IPS-18a (cell line): Measurements from ENCODE around the gene CFAP210.
"Not testable (repeated sequence)": the region's sequence is repeated elsewhere in the genome, so short reads cannot be mapped to it uniquely, and the experiment has no call there.

Experiments used
- H3K27ac ChIP-seq: one replicate; pipeline ENCODE4 v1.5.1; 2013; ENCODE audit warnings: low read length
- H3K27me3 ChIP-seq: one replicate; pipeline ENCODE4 v1.6.1; 2013; ENCODE audit warnings: mild to moderate bottlenecking, low read length; ENCODE audit not compliant: control insufficient read depth, insufficient read depth
- H3K36me3 ChIP-seq: one replicate; pipeline ENCODE4 v1.6.1; 2013; ENCODE audit warnings: low read depth, low read length; ENCODE audit not compliant: control insufficient read depth
- H3K4me1 ChIP-seq: one replicate; pipeline ENCODE4 v1.6.1; 2013; ENCODE audit warnings: low read depth, low read length; ENCODE audit not compliant: control insufficient read depth
- H3K4me3 ChIP-seq: one replicate; pipeline ENCODE4 v1.5.1; 2013; ENCODE audit warnings: low read length
- H3K9ac ChIP-seq: one replicate; pipeline ENCODE4 v1.6.1; 2013; ENCODE audit warnings: mild to moderate bottlenecking, low read length, moderate library complexity
- H3K9me3 ChIP-seq: one replicate; pipeline ENCODE4 v1.6.1; 2013; ENCODE audit warnings: low read depth, low read length; ENCODE audit not compliant: control insufficient read depth

The CFAP210 gene

DNA sequence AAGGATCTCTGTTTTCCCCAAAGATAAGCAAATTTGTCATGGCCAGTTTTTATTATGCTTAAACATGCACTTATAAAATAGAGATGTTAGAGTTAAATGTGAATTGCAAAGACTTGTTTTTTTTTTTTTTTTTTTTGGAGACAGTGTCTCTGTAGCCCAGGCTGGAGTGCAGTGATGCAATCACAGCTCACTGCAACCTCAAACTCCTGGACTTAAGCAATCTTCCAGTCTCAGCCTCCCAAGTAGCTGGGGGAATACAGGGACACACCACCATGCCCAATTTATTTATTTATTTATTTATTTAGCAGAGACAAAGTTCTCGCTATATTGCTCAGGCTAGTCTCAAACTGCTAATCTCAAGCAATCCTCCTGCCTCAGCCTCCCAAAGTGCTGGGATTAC is 15.1 kb upstream of the CFAP210 start:
- H3K36me3 ChIP-seq = peaks cover 2% of the 10 kb centered on the region
- no peak overlapping the region for H3K4me3 ChIP-seq
- H3K4me1 ChIP-seq = peaks cover 8% of the 10 kb centered on the region
- no peak overlapping the region for H3K9ac ChIP-seq
- H3K27me3 ChIP-seq = no peaks in the 10 kb centered on the region
- no peak overlapping the region for H3K27ac ChIP-seq
- no peaks in the 10 kb centered on the region for H3K9me3 ChIP-seq

DNA sequence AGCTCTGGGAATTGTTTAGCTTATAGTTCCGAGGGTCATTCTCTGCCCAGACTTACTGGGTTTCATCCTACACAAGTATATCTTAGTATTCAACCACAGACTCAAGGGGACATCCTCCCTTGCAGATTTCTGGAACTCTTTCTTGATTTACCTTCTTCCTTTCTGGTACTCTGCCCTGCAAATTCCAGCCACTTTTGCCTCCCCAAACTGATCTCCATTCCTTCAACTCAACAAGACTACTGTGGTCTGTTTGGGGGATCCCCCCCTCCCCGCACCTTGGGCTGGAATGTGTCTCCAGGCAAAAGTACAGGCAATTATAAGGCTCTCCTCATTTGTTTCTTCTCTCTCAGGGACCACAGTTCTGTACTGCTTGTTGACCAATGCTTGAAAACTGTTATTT is 13.4 kb upstream of the CFAP210 start:
- no peak overlapping the region for H3K4me3 ChIP-seq
- no peak overlapping the region for H3K27ac ChIP-seq
- H3K9ac ChIP-seq = no peak overlapping the region
- H3K36me3 ChIP-seq = peaks cover 9% of the 10 kb centered on the region
- peaks cover 8% of the 10 kb centered on the region for H3K4me1 ChIP-seq
- H3K27me3 ChIP-seq = no peaks in the 10 kb centered on the region
- no peaks in the 10 kb centered on the region for H3K9me3 ChIP-seq

GRCh38 chr2:169705927-169706326 is 11.7 kb upstream of the CFAP210 start:
- H3K4me3 ChIP-seq = no peak overlapping the region
- H3K4me1 ChIP-seq = no peaks in the 10 kb centered on the region
- H3K27me3 ChIP-seq = no peaks in the 10 kb centered on the region
- H3K9me3 ChIP-seq = no peaks in the 10 kb centered on the region
- H3K9ac ChIP-seq = no peak overlapping the region
- peaks cover 14% of the 10 kb centered on the region for H3K36me3 ChIP-seq
- no peak overlapping the region for H3K27ac ChIP-seq

DNA sequence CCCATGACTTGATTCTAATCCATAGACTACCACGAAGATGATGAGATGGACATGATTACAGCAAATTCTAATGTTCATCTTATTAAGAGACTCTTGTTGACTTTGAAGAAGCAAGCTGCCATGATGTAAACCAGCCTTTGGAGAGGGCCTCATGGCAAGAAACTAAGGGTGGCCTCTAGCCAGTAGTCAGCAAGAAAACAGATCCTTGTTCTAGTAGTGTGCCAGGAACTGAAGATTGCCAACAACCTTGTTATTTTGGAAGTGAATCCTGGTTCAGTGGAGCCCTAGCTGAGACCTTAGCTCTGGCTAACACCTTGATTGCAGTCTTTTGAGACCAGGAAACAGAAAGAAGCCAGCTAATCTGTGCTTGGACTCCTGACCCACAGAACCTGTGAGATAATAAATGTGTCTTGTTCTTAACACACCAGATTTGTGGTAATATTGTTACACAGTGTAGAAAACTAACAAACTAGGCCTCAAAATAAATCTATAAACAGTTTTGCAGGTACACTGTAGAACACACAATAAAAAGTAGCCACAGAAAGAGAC is 10.0 kb upstream of the CFAP210 start:
- no peak overlapping the region for H3K4me3 ChIP-seq
- no peak overlapping the region for H3K9ac ChIP-seq
- peaks cover 16% of the 10 kb centered on the region for H3K36me3 ChIP-seq

DNA sequence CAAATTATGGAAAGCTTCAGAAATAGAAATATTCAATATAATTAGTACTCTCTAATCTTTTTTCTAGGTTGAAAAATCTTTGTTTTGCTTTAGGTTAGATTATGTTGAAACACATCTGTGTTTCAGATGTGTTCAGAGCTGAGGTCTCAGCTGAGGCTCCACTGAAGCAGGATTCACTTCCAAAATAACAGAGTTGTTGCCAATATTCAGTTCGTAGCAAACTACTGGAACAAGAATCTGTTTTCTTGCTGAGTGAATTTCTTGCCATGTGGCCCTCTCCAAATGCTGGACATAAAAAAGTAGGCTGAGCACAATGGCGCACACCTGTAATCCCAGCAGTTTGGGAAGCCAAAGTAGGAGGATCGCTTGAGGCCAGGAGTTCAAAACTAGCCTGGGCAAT is 8.8 kb upstream of the CFAP210 start:
- Histone ChIP-seq H3K27ac (no peak overlapping the region), H3K9ac (no peak overlapping the region), H3K9me3 (no peaks in the 10 kb centered on the region), H3K4me1 (no peaks in the 10 kb centered on the region), H3K27me3 (no peaks in the 10 kb centered on the region), H3K36me3 (peaks cover 19% of the 10 kb centered on the region), H3K4me3 (no peak overlapping the region)

More for the DNA sequence above, 10.0 kb upstream of the CFAP210 start:
- Histone ChIP-seq H3K4me1 (no peaks in the 10 kb centered on the region), H3K27ac (no peak overlapping the region), H3K9me3 (no peaks in the 10 kb centered on the region), H3K27me3 (no peaks in the 10 kb centered on the region)

DNA sequence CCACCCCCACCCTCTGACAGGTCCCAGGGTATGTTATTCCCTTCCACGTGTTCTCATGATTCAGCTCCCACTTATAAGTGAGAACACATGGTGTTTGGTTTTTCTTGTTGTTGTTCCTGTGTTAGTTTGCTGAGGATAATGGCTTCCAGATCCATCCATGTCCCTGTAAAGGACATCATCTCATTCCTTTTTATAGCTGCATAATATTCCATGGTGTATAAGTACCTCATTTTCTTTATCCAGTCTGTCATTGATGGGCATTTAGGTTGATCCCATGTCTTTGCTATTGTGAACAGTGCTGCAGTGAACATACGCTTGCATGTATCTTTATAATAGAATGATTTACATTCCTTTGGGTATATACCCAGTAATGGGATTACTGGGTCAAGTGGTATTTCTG is 5.0 kb upstream of the CFAP210 start:
- not testable (repeated sequence) for H3K27me3 ChIP-seq, H3K4me1 ChIP-seq, H3K9ac ChIP-seq, H3K9me3 ChIP-seq, H3K27ac ChIP-seq, H3K4me3 ChIP-seq
- H3K36me3 ChIP-seq = peaks cover 26% of the 10 kb centered on the region

DNA sequence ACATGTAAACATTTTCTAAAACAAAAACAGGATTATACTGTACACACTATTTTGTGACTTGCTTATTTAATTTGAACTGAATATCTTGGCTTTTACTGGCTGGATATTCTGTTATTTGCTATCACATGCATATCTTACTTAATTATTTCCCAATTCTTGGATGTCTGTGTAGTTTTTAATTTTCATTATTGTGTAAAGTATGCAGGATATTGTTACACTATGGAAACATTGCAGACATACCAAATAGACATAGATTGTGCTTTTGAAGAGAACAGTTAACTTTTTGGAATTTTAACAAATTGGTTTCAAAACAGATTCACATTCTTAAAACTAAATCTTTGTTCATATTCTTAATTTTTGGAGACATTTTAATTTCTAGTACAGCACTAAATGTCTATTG is 2.2 kb upstream of the CFAP210 start:
- Histone ChIP-seq H3K9me3 (no peaks in the 10 kb centered on the region), H3K27ac (no peak overlapping the region), H3K4me1 (no peaks in the 10 kb centered on the region), H3K9ac (no peak overlapping the region), H3K27me3 (no peaks in the 10 kb centered on the region), H3K36me3 (peaks cover 21% of the 10 kb centered on the region), H3K4me3 (no peak overlapping the region)

GRCh38 chr2:169694894-169695260 is 672 bp upstream of the CFAP210 start:
- peak overlapping the region; percentile 96 for H3K4me3 ChIP-seq
- no peaks in the 10 kb centered on the region for H3K9me3 ChIP-seq
- H3K4me1 ChIP-seq = no peaks in the 10 kb centered on the region
- H3K36me3 ChIP-seq = peaks cover 14% of the 10 kb centered on the region
- H3K9ac ChIP-seq = peak overlapping the region; percentile 92
- H3K27me3 ChIP-seq = no peaks in the 10 kb centered on the region
- peak overlapping the region; percentile 86 for H3K27ac ChIP-seq

DNA sequence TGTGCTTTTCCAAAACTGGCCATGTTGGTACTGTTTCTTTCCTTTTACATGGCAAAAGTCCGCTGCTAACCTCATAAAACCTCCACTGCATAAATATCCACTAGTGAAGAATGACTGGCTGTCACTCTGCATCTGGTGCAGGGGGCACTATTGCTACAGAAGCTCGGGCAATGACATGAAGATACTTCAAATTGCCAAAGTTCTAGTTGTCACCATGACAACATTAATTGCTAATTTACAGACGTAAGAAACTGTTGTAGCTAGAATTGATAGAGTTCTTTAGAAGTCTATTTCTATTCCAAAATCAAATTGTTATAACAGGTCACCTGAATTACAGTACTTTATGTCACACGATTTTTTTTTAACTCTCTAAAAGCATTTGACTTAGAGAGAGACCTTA is 845 bp downstream of the CFAP210 start:
- Histone ChIP-seq H3K9ac (peak overlapping the region; percentile 92), H3K9me3 (no peaks in the 10 kb centered on the region), H3K27ac (no peak overlapping the region), H3K36me3 (peaks cover 14% of the 10 kb centered on the region), H3K27me3 (no peaks in the 10 kb centered on the region), H3K4me1 (no peaks in the 10 kb centered on the region), H3K4me3 (peak overlapping the region; percentile 96)

GRCh38 chr2:169692718-169693117 is 1.5 kb downstream of the CFAP210 start:
- Histone ChIP-seq H3K4me3 (no peak overlapping the region), H3K9me3 (no peaks in the 10 kb centered on the region), H3K9ac (no peak overlapping the region), H3K27ac (no peak overlapping the region), H3K36me3 (peaks cover 9% of the 10 kb centered on the region), H3K4me1 (no peaks in the 10 kb centered on the region), H3K27me3 (no peaks in the 10 kb centered on the region)

DNA sequence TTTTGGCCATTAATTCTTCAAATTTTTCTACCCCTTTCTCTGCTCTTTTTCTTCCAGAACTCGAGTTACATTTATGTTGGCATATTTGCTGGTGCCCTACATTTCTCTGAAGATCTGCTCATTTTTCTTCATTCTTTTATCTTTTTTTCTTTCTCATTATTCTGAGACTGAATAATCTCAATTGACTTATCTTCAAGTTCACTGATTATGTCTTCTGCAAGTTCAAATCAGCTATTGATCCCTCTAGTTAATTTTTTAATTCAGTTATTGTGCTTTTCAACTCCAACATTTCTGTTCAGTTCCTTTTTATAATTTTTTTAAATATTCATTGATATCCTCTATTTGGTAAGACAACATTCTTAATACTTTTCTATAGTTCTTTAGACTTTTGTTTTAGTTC is 3.2 kb downstream of the CFAP210 start:
- Histone ChIP-seq H3K4me3 (no peak overlapping the region), H3K27me3 (no peaks in the 10 kb centered on the region), H3K27ac (no peak overlapping the region), H3K9me3 (no peaks in the 10 kb centered on the region), H3K4me1 (no peaks in the 10 kb centered on the region), H3K36me3 (no peaks in the 10 kb centered on the region), H3K9ac (no peak overlapping the region)

DNA sequence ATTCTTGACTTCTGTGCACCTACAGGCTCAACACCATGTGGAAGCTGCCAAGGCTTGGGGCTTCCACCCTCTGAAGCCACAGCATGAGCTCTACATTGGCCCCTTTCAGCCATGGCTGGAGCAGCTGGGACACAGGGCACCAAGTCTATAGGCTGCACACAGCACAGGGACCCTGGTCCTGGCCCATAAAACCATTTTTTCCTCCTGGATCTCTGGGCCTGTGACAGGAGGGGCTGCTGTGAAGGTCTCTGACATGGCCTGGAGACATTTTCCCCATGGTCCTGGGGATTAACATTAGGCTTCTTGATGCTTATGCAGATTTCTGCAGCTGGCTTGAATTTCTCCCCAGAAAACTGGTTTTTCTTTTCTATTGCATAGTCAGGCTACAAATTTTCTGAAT is 6.3 kb downstream of the CFAP210 start:
- H3K27ac ChIP-seq, H3K9ac ChIP-seq, H3K27me3 ChIP-seq: not testable (repeated sequence)

More for the DNA sequence above, 6.3 kb downstream of the CFAP210 start:
- H3K9me3 ChIP-seq, H3K4me3 ChIP-seq, H3K36me3 ChIP-seq, H3K4me1 ChIP-seq: not testable (repeated sequence)
